ENCODE data around the gene TSPEAR. TPM values are rescaled to one million over a fixed set of nuclear protein-coding genes. Genes with fewer than 3 reads are reported as not detected.

Gene TSPEAR
- total and polyA plus RNA-seq, 9 of the 15 experiments (the other 6 are each of a cell fraction or from before 2014, with no cell fraction given) = not detected

DNA sequence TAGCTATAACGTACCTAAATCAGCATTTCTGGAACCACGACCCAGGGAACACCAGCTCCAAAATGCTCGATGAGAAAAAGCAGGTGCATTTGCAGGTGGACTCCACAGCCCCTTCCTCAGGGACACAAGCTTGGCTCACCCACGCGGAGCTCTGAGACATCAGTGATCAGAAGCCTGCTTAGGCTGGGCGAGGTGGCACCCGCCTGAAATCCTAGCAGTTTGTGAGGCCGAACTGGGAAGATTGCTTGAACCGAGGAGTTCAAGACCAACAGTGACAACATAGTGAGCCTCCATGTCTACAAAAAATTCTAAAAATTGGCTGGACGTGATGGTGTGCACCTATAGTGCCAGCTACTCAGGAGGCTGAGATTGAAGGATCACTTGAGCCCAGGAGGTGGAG, 2.5 kb upstream of the TSPEAR start:
- Histone ChIP-seq H3K4me2 (ENCODE audit: insufficient read depth, low read length) (no peak overlapping the region), H2AFZ (ENCODE audit: low read depth, low read length) (no peak overlapping the region), H3K9me1 (ENCODE audit: control insufficient read depth, insufficient read depth, low read length) (no peaks in the 10 kb centered on the region), H3K36me3 (ENCODE audit: control insufficient read depth, insufficient read depth, low read length) (no peaks in the 10 kb centered on the region), H3K79me2 (ENCODE audit: control insufficient read depth, insufficient read depth, low read length) (no peaks in the 10 kb centered on the region), H4K20me1 (replicated peaks; ENCODE audit: control insufficient read depth, insufficient read depth, low read length) (peaks cover 8% of the 10 kb centered on the region; the same call in 1 of the 2 replicates), H3K9me3 (replicated peaks; ENCODE audit: control insufficient read depth, insufficient read depth, low read depth, low read length) (no peaks in the 10 kb centered on the region), H3K27me3 (ENCODE audit: control insufficient read depth in 2 of 2, insufficient read depth in 2 of 2, low read length in 2 of 2) (peaks cover 42 to 60% of the 10 kb centered on the region in 2 experiments; a peak in 4 of 5 replicates), H3K27ac (ENCODE audit: extremely low read depth, low read depth, low read length) (no peak overlapping the region), H3K4me1 (replicated peaks in 1 of 2; ENCODE audit: control insufficient read depth in 2 of 2, insufficient read depth in 2 of 2, low read length in 2 of 2) (peaks cover 0 to 12% of the 10 kb centered on the region in 2 experiments; a peak in 1 of 5 replicates), H3K9ac (ENCODE audit: insufficient read depth in 1 of 2, low read depth in 2 of 2, low read length in 2 of 2) (no peak overlapping the region), H3K4me3 (no peak overlapping the region)
- no TSS peak for BruUV-seq (replicated peaks)
- FAIRE-seq (no peak), ATAC-seq (no peak), DNase-seq (ENCODE audit: extremely low read depth in 1 of 4, low spot score in 3 of 4) (no peak)
- ChIA-PET CTCF (ENCODE audit: low intra/inter-chr PET ratio) (no interaction called here), POLR2A (interaction anchor here (1.0 kb wide), 1 partner anchor 12 kb away, joined by 3 read pairs; no protein-coding TSS in a partner anchor)
- no peak for TF ChIP-seq ZNF274 (IDR thresholded peaks at IDR 0.05; ENCODE audit: borderline replicate concordance, low read depth, low read length)
- no peak for TF ChIP-seq CHD2 (IDR thresholded peaks at IDR 0.05; ENCODE audit: low read depth, low read length)
- TF ChIP-seq NFIX (CRISPR knock-in tag; IDR thresholded peaks at IDR 0.05; ENCODE audit: low read depth) = no peak
- no peak for TF ChIP-seq ZKSCAN3 (CRISPR knock-in tag; IDR thresholded peaks at IDR 0.05)
- no peak for TF ChIP-seq CBX2 (IDR thresholded peaks at IDR 0.05; ENCODE audit: insufficient read depth, low read length, poor library complexity, severe bottlenecking)
- TF ChIP-seq NFIC (IDR thresholded peaks at IDR 0.05) = no peak
- no peak for TF ChIP-seq KAT7 (CRISPR knock-in tag; IDR thresholded peaks at IDR 0.05; ENCODE audit: borderline replicate concordance)
- TF ChIP-seq SMC3 (conservative IDR thresholded peaks at IDR 0.05; ENCODE audit: insufficient read depth, low read depth, low read length) = no peak
- TF ChIP-seq ZNF780A (CRISPR knock-in tag; IDR thresholded peaks at IDR 0.05) = no peak
- WGBS (ENCODE audit: insufficient coverage, low coverage, missing lambda C conversion rate) = 8% methylated on average over 10 of the region's 10 CpGs
- in situ Hi-C loops (cut with MboI) = no loop called here
- intact Hi-C loops (cut with micrococcal nuclease) = no loop called here
